Measurements from ENCODE around the gene UBL4A. TPM values are rescaled to one million over a fixed set of nuclear protein-coding genes. Genes with fewer than 3 reads are reported as not detected.
A peak's percentile ranks its signal among the peaks of the same experiment; 100 is the strongest.

The UBL4A gene
- total and polyA plus RNA-seq, 9 of the 15 experiments (the other 6 are each of a cell fraction or from before 2014, with no cell fraction given) = 15.2 to 140 (median 100) TPM

GRCh38 chrX:154457491-154458115 lies 28.8 kb downstream of the UBL4A start (continued):
- no peak for TF ChIP-seq PBX2 (CRISPR knock-in tag; IDR thresholded peaks at IDR 0.05; ENCODE audit: low read depth)
- TF ChIP-seq PBX2 (tag; conservative IDR thresholded peaks at IDR 0.05; ENCODE audit: low read depth) = no peak
- no peak for TF ChIP-seq POLR3A (IDR thresholded peaks at IDR 0.05; ENCODE audit: borderline replicate concordance, extremely low read depth, insufficient read depth, insufficient read length)
- TF ChIP-seq ZNF766 (CRISPR knock-in tag; conservative IDR thresholded peaks at IDR 0.05) = peak; percentile 70
- TF ChIP-seq RBM14 (IDR thresholded peaks at IDR 0.05; ENCODE audit: borderline replicate concordance, insufficient read depth, low read depth, low read length) = no peak
- TF ChIP-seq RREB1 (CRISPR knock-in tag; IDR thresholded peaks at IDR 0.05) = no peak
- TF ChIP-seq MCM7 (IDR thresholded peaks at IDR 0.05) = no peak
- TF ChIP-seq ZNF197 (CRISPR knock-in tag; IDR thresholded peaks at IDR 0.05; ENCODE audit: low read depth) = 0 out of 2 replicates have a peak, but pooled peaks have one; percentile 52
- no peak for TF ChIP-seq CREBBP (IDR thresholded peaks at IDR 0.05; ENCODE audit: low read depth, low read length)
- no peak for TF ChIP-seq ELK1 (CRISPR knock-in tag; IDR thresholded peaks at IDR 0.05)
- TF ChIP-seq ZNF280A (IDR thresholded peaks at IDR 0.05; ENCODE audit: low read depth, partially characterized antibody) = no peak
- TF ChIP-seq HNRNPUL1 (IDR thresholded peaks at IDR 0.05; ENCODE audit: low read length) = no peak
- 0 out of 2 replicates have a peak, but pooled peaks have one; percentile 26 for TF ChIP-seq NBN (IDR thresholded peaks at IDR 0.05; ENCODE audit: low read depth)
- TF ChIP-seq ARID2 (IDR thresholded peaks at IDR 0.05) = no peak
- no peak for TF ChIP-seq PHF20 (IDR thresholded peaks at IDR 0.05; ENCODE audit: partially characterized antibody)
- 0 out of 2 replicates have a peak, but pooled peaks have one; percentile 87 for TF ChIP-seq SMAD4 (CRISPR knock-in tag; conservative IDR thresholded peaks at IDR 0.05)
- TF ChIP-seq PHF8 (IDR thresholded peaks at IDR 0.05; ENCODE audit: borderline replicate concordance, low read length) = 0 out of 2 replicates have a peak, but pooled peaks have one; percentile 2
